ENCODE measurements around the gene ECI1. TPM values are rescaled to one million over a fixed set of nuclear protein-coding genes. Genes with fewer than 3 reads are reported as not detected.

ECI1 gene
- total RNA-seq, 1 donor from 2014 or later, result 39.7 TPM

DNA sequence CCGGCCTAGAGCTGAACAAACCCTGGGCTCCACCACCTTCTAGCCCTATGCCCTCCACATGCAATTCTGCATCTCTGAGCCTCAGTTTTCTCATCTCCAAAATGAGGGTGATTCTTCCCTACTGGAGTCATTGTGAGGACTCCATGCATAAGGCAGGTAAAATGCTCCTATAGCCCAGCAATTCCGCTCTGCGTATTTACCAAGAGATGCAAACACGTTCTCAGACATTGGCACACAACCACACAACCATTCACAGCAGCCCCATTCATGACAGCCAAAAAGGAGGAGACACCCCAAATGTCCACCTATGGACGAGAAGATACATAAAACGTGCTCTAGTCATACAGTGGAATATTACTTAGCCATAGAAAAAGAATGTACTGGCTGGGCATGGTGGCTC is 51.1 kb downstream of the ECI1 start:
- Histone ChIP-seq H3K4me1 (peaks cover 9% of the 10 kb centered on the region), H3K27me3 (peaks cover 54% of the 10 kb centered on the region), H3K27ac (no peak overlapping the region), H3K9ac (no peak overlapping the region), H3K4me3 (no peak overlapping the region), H2AFZ (replicated peaks) (no peak overlapping the region), H3K36me3 (no peaks in the 10 kb centered on the region), H3K4me2 (no peak overlapping the region), H3K79me2 (ENCODE audit: low read depth) (no peaks in the 10 kb centered on the region), H4K20me1 (ENCODE audit: low read depth) (peaks cover 6% of the 10 kb centered on the region), H3K9me3 (ENCODE audit: low read depth) (no peaks in the 10 kb centered on the region), H3F3A (ENCODE audit: low read depth) (peaks cover 29% of the 10 kb centered on the region)
- Mint-ChIP-seq H3K4me1 (peaks cover 5% of the 10 kb centered on the region), H3K27ac (no peak overlapping the region), H3K27me3 (ENCODE audit: insufficient read depth, low read depth) (peaks cover 20% of the 10 kb centered on the region), H3K4me3 (no peak overlapping the region), H3K36me3 (no peaks in the 10 kb centered on the region), H3K9me3 (no peaks in the 10 kb centered on the region)
- no peak for TF ChIP-seq EZH2 (IDR thresholded peaks at IDR 0.05)
- TF ChIP-seq, protein P1, sequence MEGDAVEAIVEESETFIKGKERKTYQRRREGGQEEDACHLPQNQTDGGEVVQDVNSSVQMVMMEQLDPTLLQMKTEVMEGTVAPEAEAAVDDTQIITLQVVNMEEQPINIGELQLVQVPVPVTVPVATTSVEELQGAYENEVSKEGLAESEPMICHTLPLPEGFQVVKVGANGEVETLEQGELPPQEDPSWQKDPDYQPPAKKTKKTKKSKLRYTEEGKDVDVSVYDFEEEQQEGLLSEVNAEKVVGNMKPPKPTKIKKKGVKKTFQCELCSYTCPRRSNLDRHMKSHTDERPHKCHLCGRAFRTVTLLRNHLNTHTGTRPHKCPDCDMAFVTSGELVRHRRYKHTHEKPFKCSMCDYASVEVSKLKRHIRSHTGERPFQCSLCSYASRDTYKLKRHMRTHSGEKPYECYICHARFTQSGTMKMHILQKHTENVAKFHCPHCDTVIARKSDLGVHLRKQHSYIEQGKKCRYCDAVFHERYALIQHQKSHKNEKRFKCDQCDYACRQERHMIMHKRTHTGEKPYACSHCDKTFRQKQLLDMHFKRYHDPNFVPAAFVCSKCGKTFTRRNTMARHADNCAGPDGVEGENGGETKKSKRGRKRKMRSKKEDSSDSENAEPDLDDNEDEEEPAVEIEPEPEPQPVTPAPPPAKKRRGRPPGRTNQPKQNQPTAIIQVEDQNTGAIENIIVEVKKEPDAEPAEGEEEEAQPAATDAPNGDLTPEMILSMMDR (IDR thresholded peaks at IDR 0.05), result no peak
- no peak for TF ChIP-seq EZH2phosphoT487 (IDR thresholded peaks at IDR 0.05)
- no peak for DNase-seq (ENCODE audit: low spot score)

DNA sequence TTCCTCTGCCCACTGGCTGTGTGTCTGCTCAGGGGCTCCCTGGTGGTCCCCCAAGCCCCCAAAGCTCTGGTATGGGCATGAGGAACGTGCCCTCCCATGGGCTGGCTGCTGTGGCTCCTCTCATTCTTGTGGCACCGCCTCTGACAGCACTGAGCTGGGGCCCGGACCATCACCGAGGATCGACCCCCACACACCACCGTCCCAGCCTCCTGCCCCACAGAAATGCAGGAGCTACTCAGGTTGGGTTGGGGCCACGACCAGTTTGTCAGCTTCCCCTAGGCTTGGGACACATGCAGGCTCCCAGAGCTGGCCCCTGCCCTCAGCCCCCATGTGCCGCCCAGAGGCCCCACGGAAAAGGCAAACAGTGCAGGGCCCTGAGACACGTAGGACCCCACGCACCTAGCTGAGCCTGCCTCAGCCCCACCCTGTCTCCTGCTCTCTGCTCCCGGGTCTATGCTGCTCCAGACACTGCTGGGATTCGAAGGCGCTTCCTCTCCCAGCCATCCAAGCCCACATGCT is 51.7 kb downstream of the ECI1 start:
- TF ChIP-seq EZH2phosphoT487 (IDR thresholded peaks at IDR 0.05) (no peak), EZH2 (IDR thresholded peaks at IDR 0.05) (no peak)
- TF ChIP-seq, protein P1 (IDR thresholded peaks at IDR 0.05), result no peak
- no peak overlapping the region for H3K4me3 Mint-ChIP-seq

DNA sequence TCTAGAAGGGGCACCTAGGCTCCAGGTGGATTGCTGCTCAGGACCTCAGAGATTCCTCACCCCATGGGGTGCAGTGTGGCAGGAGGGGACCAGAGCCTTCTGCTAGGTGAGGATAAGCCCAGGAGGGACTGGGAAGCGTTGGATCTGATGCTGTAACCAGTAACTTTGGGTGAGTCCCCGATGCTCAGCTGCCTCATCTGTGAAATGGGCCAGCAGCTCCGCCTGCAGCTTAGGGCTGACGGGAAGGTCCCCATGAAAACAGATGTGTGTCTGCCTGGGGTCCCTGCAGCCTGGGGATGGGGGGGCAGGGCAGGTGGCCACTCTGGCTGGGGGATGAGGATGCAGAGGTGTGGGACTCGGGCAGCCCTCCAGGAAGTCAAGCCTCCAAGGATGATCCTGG is 52.3 kb downstream of the ECI1 start:
- H3K4me1 Mint-ChIP-seq, result peaks cover 8% of the 10 kb centered on the region
- TF ChIP-seq, protein P1 (IDR thresholded peaks at IDR 0.05), result no peak
- TF ChIP-seq EZH2 (IDR thresholded peaks at IDR 0.05) (no peak), EZH2phosphoT487 (IDR thresholded peaks at IDR 0.05) (no peak)
- Histone ChIP-seq H3K36me3 (no peaks in the 10 kb centered on the region), H3F3A (ENCODE audit: low read depth) (peaks cover 26% of the 10 kb centered on the region), H3K4me2 (no peak overlapping the region), H3K4me1 (peaks cover 14% of the 10 kb centered on the region), H3K27me3 (peaks cover 63% of the 10 kb centered on the region), H3K79me2 (ENCODE audit: low read depth) (no peaks in the 10 kb centered on the region), H3K27ac (no peak overlapping the region), H3K4me3 (no peak overlapping the region), H4K20me1 (ENCODE audit: low read depth) (peaks cover 17% of the 10 kb centered on the region), H3K9me3 (ENCODE audit: low read depth) (no peaks in the 10 kb centered on the region), H3K9ac (no peak overlapping the region), H2AFZ (replicated peaks) (no peak overlapping the region)
- peaks cover 17% of the 10 kb centered on the region for H3K27me3 Mint-ChIP-seq (ENCODE audit: insufficient read depth, low read depth)
- no peaks in the 10 kb centered on the region for H3K9me3 Mint-ChIP-seq
- DNase-seq (ENCODE audit: low spot score), result no peak
- no peaks in the 10 kb centered on the region for H3K36me3 Mint-ChIP-seq
- no peak overlapping the region for H3K4me3 Mint-ChIP-seq
- no peak overlapping the region for H3K27ac Mint-ChIP-seq

More for the DNA sequence above, 51.7 kb downstream of the ECI1 start:
- Histone ChIP-seq H3K79me2 (ENCODE audit: low read depth) (no peaks in the 10 kb centered on the region), H3K4me2 (no peak overlapping the region), H3K9ac (no peak overlapping the region), H3K27me3 (peaks cover 60% of the 10 kb centered on the region), H3K4me3 (no peak overlapping the region), H3K9me3 (ENCODE audit: low read depth) (no peaks in the 10 kb centered on the region), H2AFZ (replicated peaks) (no peak overlapping the region), H3K27ac (no peak overlapping the region), H3K36me3 (no peaks in the 10 kb centered on the region), H3F3A (ENCODE audit: low read depth) (peaks cover 27% of the 10 kb centered on the region), H4K20me1 (ENCODE audit: low read depth) (peaks cover 12% of the 10 kb centered on the region), H3K4me1 (peaks cover 14% of the 10 kb centered on the region)
- H3K9me3 Mint-ChIP-seq, result no peaks in the 10 kb centered on the region
- no peak overlapping the region for H3K27ac Mint-ChIP-seq
- peaks cover 22% of the 10 kb centered on the region for H3K27me3 Mint-ChIP-seq (ENCODE audit: insufficient read depth, low read depth)
- peaks cover 9% of the 10 kb centered on the region for H3K4me1 Mint-ChIP-seq
- H3K36me3 Mint-ChIP-seq, result no peaks in the 10 kb centered on the region
- DNase-seq (ENCODE audit: low spot score), result no peak

All from neural progenitor cell (in vitro differentiated cells).